HL-60 (cell line): ENCODE measurements around the gene SIL1.

ENCODE experiments used
- DNase-seq, 2 experiments: peaks; one replicate each; pipeline ENCODE4 v3.0.0-alpha.2; 2010 to 2020; ENCODE audit warnings: low read depth in 1 of 2, low spot score in 1 of 2
- H3K27ac ChIP-seq: fragments of 250-450 bp; sonication (Bioruptor Pico); replicated peaks from 2 replicates; pipeline ENCODE4 v1.5.1; 2020; ENCODE audit warnings: mild to moderate bottlenecking, moderate library complexity
- H3K27me3 ChIP-seq: fragments of 250-450 bp; sonication (Bioruptor Pico); 2 replicates; pipeline ENCODE4 v1.5.1; 2021; ENCODE audit warnings: mild to moderate bottlenecking, moderate library complexity; ENCODE audit not compliant: insufficient read depth, poor library complexity, severe bottlenecking
- H3K4me3 ChIP-seq: replicated peaks from 2 replicates; pipeline ENCODE4 v1.5.1; 2011; ENCODE audit warnings: mild to moderate bottlenecking, control low read depth, low read length; ENCODE audit not compliant: insufficient read depth
- CTCF ChIP-seq: IDR thresholded peaks from one replicate; pipeline ENCODE4 v1.5.1; 2011; ENCODE audit warnings: low read length, control low read depth, inconsistent platforms; ENCODE audit not compliant: insufficient read depth
- GABPA ChIP-seq: IDR thresholded peaks from 2 replicates; pipeline ENCODE4 v1.6.1; 2012; ENCODE audit warnings: low read depth
- POLR2AphosphoS5 ChIP-seq: IDR thresholded peaks from 2 replicates; pipeline ENCODE4 v1.6.1; 2012; ENCODE audit warnings: low read depth
- SPI1 ChIP-seq: IDR thresholded peaks from 2 replicates; pipeline ENCODE4 v1.6.1; 2012; ENCODE audit warnings: low read depth, mild to moderate bottlenecking, borderline replicate concordance
- TF ChIP-seq, protein P1 (sequence below): IDR thresholded peaks from 2 replicates; pipeline ENCODE4 v1.6.1; 2012; ENCODE audit warnings: low read depth; ENCODE audit not compliant: insufficient replicate concordance

SIL1 gene

DNA sequence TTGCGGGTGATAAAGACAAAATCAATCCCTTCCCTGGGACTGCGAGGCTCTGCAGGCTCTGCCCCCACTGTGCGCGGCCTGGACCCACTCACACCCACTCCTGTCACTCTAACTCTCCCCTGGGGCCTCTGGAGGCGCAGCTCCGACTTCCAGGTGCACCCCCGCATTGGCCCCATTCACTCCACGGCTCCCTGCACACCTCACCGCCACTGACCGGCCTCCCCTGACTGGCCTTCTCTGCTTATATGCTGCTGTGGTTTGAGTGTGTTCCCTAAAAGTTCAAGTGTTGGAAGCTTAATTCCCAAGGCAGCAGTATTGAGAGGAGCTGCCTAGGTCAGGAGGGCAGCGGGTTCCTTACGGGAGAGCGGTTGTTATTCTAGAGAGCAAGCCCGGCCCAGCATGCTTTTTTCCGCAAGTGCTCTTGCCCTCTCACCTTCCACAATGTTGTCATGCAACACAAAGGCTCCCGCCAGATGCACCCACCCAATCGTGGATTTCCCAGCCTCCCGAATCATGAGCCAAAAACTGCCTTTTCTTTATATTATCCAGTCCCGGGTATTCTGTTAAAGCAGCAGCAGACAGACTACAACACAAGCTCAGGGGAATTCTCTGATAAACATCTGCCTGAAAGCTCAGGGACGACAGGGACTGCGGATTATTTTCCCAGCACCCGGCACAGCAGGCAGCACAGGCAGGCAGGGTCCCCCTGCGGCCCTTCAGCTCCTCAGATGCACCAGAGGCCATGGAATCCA, 249.5 kb downstream of the SIL1 start:
- H3K4me3 ChIP-seq, result no peak overlapping the region
- TF ChIP-seq SPI1 (no peak), POLR2AphosphoS5 (no peak), CTCF (no peak)
- DNase-seq, result no peak
- no peak overlapping the region for H3K27ac ChIP-seq
- H3K27me3 ChIP-seq, result no peaks in the 10 kb centered on the region

- Histone ChIP-seq H3K4me3 (no peak overlapping the region), H3K27ac (no peak overlapping the region), H3K27me3 (no peaks in the 10 kb centered on the region)
- TF ChIP-seq GABPA (no peak), SPI1 (no peak), POLR2AphosphoS5 (no peak), CTCF (no peak)
- TF ChIP-seq, protein P1, sequence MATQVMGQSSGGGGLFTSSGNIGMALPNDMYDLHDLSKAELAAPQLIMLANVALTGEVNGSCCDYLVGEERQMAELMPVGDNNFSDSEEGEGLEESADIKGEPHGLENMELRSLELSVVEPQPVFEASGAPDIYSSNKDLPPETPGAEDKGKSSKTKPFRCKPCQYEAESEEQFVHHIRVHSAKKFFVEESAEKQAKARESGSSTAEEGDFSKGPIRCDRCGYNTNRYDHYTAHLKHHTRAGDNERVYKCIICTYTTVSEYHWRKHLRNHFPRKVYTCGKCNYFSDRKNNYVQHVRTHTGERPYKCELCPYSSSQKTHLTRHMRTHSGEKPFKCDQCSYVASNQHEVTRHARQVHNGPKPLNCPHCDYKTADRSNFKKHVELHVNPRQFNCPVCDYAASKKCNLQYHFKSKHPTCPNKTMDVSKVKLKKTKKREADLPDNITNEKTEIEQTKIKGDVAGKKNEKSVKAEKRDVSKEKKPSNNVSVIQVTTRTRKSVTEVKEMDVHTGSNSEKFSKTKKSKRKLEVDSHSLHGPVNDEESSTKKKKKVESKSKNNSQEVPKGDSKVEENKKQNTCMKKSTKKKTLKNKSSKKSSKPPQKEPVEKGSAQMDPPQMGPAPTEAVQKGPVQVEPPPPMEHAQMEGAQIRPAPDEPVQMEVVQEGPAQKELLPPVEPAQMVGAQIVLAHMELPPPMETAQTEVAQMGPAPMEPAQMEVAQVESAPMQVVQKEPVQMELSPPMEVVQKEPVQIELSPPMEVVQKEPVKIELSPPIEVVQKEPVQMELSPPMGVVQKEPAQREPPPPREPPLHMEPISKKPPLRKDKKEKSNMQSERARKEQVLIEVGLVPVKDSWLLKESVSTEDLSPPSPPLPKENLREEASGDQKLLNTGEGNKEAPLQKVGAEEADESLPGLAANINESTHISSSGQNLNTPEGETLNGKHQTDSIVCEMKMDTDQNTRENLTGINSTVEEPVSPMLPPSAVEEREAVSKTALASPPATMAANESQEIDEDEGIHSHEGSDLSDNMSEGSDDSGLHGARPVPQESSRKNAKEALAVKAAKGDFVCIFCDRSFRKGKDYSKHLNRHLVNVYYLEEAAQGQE, result no peak
- no peak for DNase-seq
Measured at GRCh38 chr5:138947780-138948179, 250.4 kb downstream of the SIL1 start.

- no peak overlapping the region for H3K27ac ChIP-seq
- H3K4me3 ChIP-seq, result no peak overlapping the region
- TF ChIP-seq GABPA (no peak), POLR2AphosphoS5 (no peak), CTCF (no peak), SPI1 (no peak)
- TF ChIP-seq, protein P1, result no peak
- DNase-seq, result no peak
- H3K27me3 ChIP-seq, result no peaks in the 10 kb centered on the region
Measured at GRCh38 chr5:138946831-138947560, 251.2 kb downstream of the SIL1 start.
